HCT116 (cell line): ENCODE measurements around the gene CLP1. TPM values are rescaled to one million over a fixed set of nuclear protein-coding genes. Genes with fewer than 3 reads are reported as not detected.

Experiments
- ATAC-seq: fragments of 200-7000 bp; cut with Tn5 transposase; 2 replicates; pipeline ENCODE4 v1.9.1; 2020; ENCODE audit warnings: mild to moderate bottlenecking, moderate library complexity
- BruUV-seq: library from RNA; stranded (reverse); fragments of 400-500 nt; replicated peaks from 2 replicates; lab custom pipeline; 2021; lab: Mats Ljungman, UMichigan
- CTCF ChIA-PET: fragments of 300-600 bp; sonication (Branson Sonifier 250); formaldehyde crosslinking; loops from one replicate; lab custom pipeline; 2021; ENCODE audit warnings: antibody characterized with exemption; lab: Charles Lee
- POLR2A ChIA-PET: fragments of 300-600, 350-600 bp; sonication (Branson Sonifier 250); formaldehyde crosslinking; loops from one replicate; lab custom pipeline; 2021; ENCODE audit warnings: antibody characterized with exemption; lab: Charles Lee
- RAD21 ChIA-PET, 2 experiments: fragments of 300-600 bp; sonication (Branson Sonifier 250); formaldehyde crosslinking; loops; one replicate each; lab custom pipeline; 2023; ENCODE audit warnings: low total read pairs in 2 of 2; ENCODE audit not compliant: uncharacterized antibody in 2 of 2, unreplicated experiment in 2 of 2, low non-redundant PET in 1 of 2; lab: Charles Lee
- DNase-seq: peaks from one replicate; pipeline ENCODE4 v3.0.0-alpha.2; 2010; ENCODE audit warnings: low read depth, low spot score
- H2AFZ ChIP-seq: fragments of 200-600 bp; shearing (Covaris generic), sonication (generic); 2 replicates; pipeline ENCODE4 v1.6.1; 2017; ENCODE audit warnings: low read depth, mixed run types, mixed read lengths, antibody characterized with exemption, low read length; ENCODE audit not compliant: poor library complexity, severe bottlenecking
- H3K27ac ChIP-seq: 2 replicates; pipeline ENCODE4 v1.5.1; 2012; ENCODE audit warnings: low read depth, low read length
- H3K27me3 ChIP-seq: fragments of 200-600 bp; sonication (generic); 2 replicates; pipeline ENCODE4 v1.6.1; 2016; ENCODE audit warnings: mixed run types, low read length, mixed read lengths; ENCODE audit not compliant: insufficient read depth
- H3K36me3 ChIP-seq, 2 experiments: fragments of 200-500 bp in 1 of 2; fragments of 200-600 bp in 1 of 2; sonication (Bioruptor generic) in 1 of 2; sonication (generic) in 1 of 2; 2 replicates each; pipeline versions ENCODE4 v1.5.1 to v1.6.1; 2014 to 2016; ENCODE audit warnings: low read length in 2 of 2, inconsistent platforms in 1 of 2, mixed read lengths in 1 of 2, mixed run types in 1 of 2; ENCODE audit not compliant: insufficient read depth in 2 of 2, control insufficient read depth in 1 of 2
- H3K4me1 ChIP-seq, 2 experiments: fragments of 200-600 bp in 1 of 2; sonication (generic) in 1 of 2; 2 replicates each; pipeline versions ENCODE4 v1.5.1 to v1.6.1; 2012 to 2017; ENCODE audit warnings: low read length in 2 of 2, inconsistent platforms in 1 of 2, mild to moderate bottlenecking in 1 of 2, mixed read lengths in 1 of 2, mixed run types in 1 of 2, moderate library complexity in 1 of 2; ENCODE audit not compliant: insufficient read depth in 2 of 2, control insufficient read depth in 1 of 2
- H3K4me2 ChIP-seq: fragments of 200-600 bp; sonication (generic); 2 replicates; pipeline ENCODE4 v1.6.1; 2017; ENCODE audit warnings: mixed run types, low read length, mixed read lengths
- H3K4me3 ChIP-seq, 2 experiments: fragments of 200-600 bp in 1 of 2; sonication (generic) in 1 of 2; replicated peaks in 1 of 2; 2 replicates each; pipeline ENCODE4 v1.5.1; 2011 to 2016; ENCODE audit warnings: low read length in 2 of 2, control low read depth in 1 of 2, low read depth in 1 of 2, mild to moderate bottlenecking in 1 of 2, mixed read lengths in 1 of 2, mixed run types in 1 of 2
- H3K79me2 ChIP-seq: fragments of 200-600 bp; sonication (generic); 2 replicates; pipeline ENCODE4 v1.6.1; 2017; ENCODE audit warnings: mild to moderate bottlenecking, mixed run types, low read length, moderate library complexity, mixed read lengths; ENCODE audit not compliant: insufficient read depth
- H3K9ac ChIP-seq: fragments of 200-600 bp; sonication (generic); 2 replicates; pipeline ENCODE4 v1.6.1; 2016; ENCODE audit warnings: low read length, mixed read lengths
- H3K9me2 ChIP-seq: fragments of 200-600 bp; sonication (generic), shearing (Covaris generic); 2 replicates; pipeline ENCODE4 v1.6.1; 2017; ENCODE audit warnings: mixed run types, mild to moderate bottlenecking, moderate library complexity; ENCODE audit not compliant: insufficient read depth
- H3K9me3 ChIP-seq, 2 experiments: fragments of 200-500 bp in 1 of 2; fragments of 200-600 bp in 1 of 2; sonication (Bioruptor generic) in 1 of 2; sonication (generic) in 1 of 2; 2 replicates each; pipeline ENCODE4 v1.6.1; 2014 to 2017; ENCODE audit warnings: low read length in 2 of 2, mixed read lengths in 2 of 2, inconsistent platforms in 1 of 2, low read depth in 1 of 2, mild to moderate bottlenecking in 1 of 2, mixed run types in 1 of 2, moderate library complexity in 1 of 2; ENCODE audit not compliant: control insufficient read depth in 1 of 2, insufficient read depth in 1 of 2
- H4K20me1 ChIP-seq: fragments of 200-600 bp; sonication (generic), shearing (Covaris generic); 2 replicates; pipeline ENCODE4 v1.6.1; 2017; ENCODE audit warnings: mixed run types, mild to moderate bottlenecking, moderate library complexity; ENCODE audit not compliant: insufficient read depth
- CBX3 ChIP-seq: IDR thresholded peaks from 2 replicates; pipeline ENCODE4 v1.6.1; 2012; ENCODE audit warnings: low read depth
- CEBPB ChIP-seq: IDR thresholded peaks from 2 replicates; pipeline ENCODE4 v1.6.1; 2012; ENCODE audit warnings: low read depth
- EGR1 ChIP-seq: IDR thresholded peaks from 2 replicates; pipeline ENCODE4 v1.6.1; 2012; ENCODE audit warnings: low read depth
- ELF1 ChIP-seq: IDR thresholded peaks from 2 replicates; pipeline ENCODE4 v1.6.1; 2012; ENCODE audit warnings: low read depth, borderline replicate concordance
- EZH2 ChIP-seq: fragments of 200-600 bp; sonication (generic); IDR thresholded peaks from 2 replicates; pipeline ENCODE4 v1.6.1; 2017; ENCODE audit warnings: antibody characterized with exemption, mixed run types
- EZH2phosphoT487 ChIP-seq: fragments of 200-600 bp; IDR thresholded peaks from 2 replicates; pipeline ENCODE4 v1.6.1; 2018; ENCODE audit warnings: antibody characterized with exemption, borderline replicate concordance
- FOSL1 ChIP-seq: IDR thresholded peaks from 2 replicates; pipeline ENCODE4 v1.6.1; 2012; ENCODE audit warnings: low read depth
- JUND ChIP-seq: IDR thresholded peaks from 2 replicates; pipeline ENCODE4 v1.6.1; 2012
- POLR2A ChIP-seq: IDR thresholded peaks from 2 replicates; pipeline ENCODE4 v1.7.0; 2011; ENCODE audit warnings: borderline replicate concordance; ENCODE audit not compliant: insufficient read depth, insufficient read length; ENCODE audit errors: extremely low read depth
- POLR2AphosphoS5 ChIP-seq: IDR thresholded peaks from 2 replicates; pipeline ENCODE4 v1.6.1; 2011; ENCODE audit warnings: mild to moderate bottlenecking, low read depth, low read length, moderate library complexity
- RAD21 ChIP-seq: IDR thresholded peaks from 2 replicates; pipeline ENCODE4 v1.6.1; 2012; ENCODE audit warnings: low read depth, mild to moderate bottlenecking
- SRF ChIP-seq: IDR thresholded peaks from 2 replicates; pipeline ENCODE4 v1.6.1; 2012; ENCODE audit warnings: low read depth
- TCF7L2 ChIP-seq: IDR thresholded peaks from 2 replicates; pipeline ENCODE4 v1.7.0; 2011; ENCODE audit warnings: borderline replicate concordance, inconsistent platforms; ENCODE audit not compliant: insufficient read depth, insufficient read length; ENCODE audit errors: extremely low read depth
- YY1 ChIP-seq: IDR thresholded peaks from 2 replicates; pipeline ENCODE4 v1.6.1; 2011; ENCODE audit warnings: low read length, low read depth, moderate library complexity, mild to moderate bottlenecking; ENCODE audit not compliant: insufficient replicate concordance; ENCODE audit errors: extremely low read depth
- ZNF274 ChIP-seq: fragments of 200-500 bp; sonication (Bioruptor generic); IDR thresholded peaks from 2 replicates; pipeline ENCODE4 v1.6.1; 2014; ENCODE audit warnings: mild to moderate bottlenecking, low read depth, low read length, inconsistent platforms
- intact Hi-C: fragments of 100-400 bp; cut with micrococcal nuclease; formaldehyde crosslinking; loops from 2 replicates; pipeline ENCODE4 v1.10.0; 2022
- total RNA-seq: library from RNA; stranded (reverse); gene quantifications from one replicate; pipeline ENCODE4 v1.2.1, GENCODE V29; 2021; ENCODE audit not compliant: unreplicated experiment
- TF ChIP-seq, protein P1 (sequence below): IDR thresholded peaks from 2 replicates; pipeline ENCODE4 v1.6.1; 2012

CLP1 gene
- total RNA-seq, 1 experiment from 2014 or later = 17.7 TPM

DNA sequence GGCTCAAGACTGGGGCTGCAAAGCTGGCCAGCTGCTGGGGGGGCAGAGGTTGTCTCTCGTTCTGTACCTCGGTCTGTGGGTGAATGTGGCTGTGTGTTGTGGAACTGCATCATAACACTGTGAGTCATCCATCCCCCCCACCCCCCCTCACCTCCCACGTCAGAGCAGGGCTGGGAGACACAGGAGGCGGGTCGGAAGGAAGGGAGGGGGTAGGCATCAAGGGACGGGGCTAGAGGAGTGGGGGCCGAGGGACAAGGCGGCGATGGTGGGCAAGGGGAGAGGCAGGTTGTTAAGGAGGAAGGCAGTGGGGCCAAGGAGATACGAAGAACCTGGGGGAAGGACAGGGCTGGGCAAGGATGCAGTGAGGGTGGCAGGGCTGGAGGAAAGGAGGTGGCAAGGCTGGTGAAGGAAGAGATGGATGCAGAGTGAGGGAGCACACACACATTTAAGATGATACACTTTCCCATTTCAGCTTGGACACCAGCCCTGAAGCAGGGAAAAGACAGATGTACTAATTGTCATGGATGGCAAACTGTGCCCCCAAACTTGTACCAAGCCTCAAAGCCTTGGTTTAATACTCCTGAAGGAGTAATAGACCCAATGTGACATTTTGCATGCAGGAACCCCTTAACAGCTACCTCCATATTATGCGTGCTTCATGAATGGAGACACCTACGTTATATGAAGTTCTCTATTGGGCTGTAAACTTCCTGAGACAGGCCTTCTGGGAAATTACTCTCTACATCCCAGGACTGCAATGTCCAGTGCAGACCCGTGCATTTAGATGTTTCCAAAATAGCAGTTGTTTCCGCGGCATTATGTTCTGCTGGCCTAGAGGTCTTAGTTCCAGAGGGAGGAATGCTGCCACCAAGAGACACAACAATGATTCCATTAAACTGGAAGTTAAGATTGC, 7.5 kb upstream of the CLP1 start, which contains the start of gene YPEL4:
Gene YPEL4, minus strand, starts transcription at position 87 of the 913 bp plus-strand sequence. CDS start 2,805 bp downstream, outside the sequence.
- Histone ChIP-seq H3K27me3 (peaks cover 12% of the 10 kb centered on the region; the same call in 1 of the 2 replicates), H3K9me3 (no peaks in the 10 kb centered on the region), H3K36me3 (no peaks in the 10 kb centered on the region), H2AFZ (no peak within 1 kb of the TSS), H3K9ac (no peak within 1 kb of the TSS), H3K9me2 (no peaks in the 10 kb centered on the region), H3K4me3 (peak within 1 kb of the TSS in 1 of 2 experiments; percentile 14; a peak in 1 of 4 replicates), H3K79me2 (no peaks in the 10 kb centered on the region), H4K20me1 (no peaks in the 10 kb centered on the region), H3K4me2 (peak within 1 kb of the TSS; percentile 48), H3K4me1 (peaks cover 0 to 19% of the 10 kb centered on the region in 2 experiments; a peak in 3 of 4 replicates), H3K27ac (no peak within 1 kb of the TSS)
- BruUV-seq = no TSS peak
- ATAC-seq (peak; percentile 57), DNase-seq (no peak)
- intact Hi-C loops = loop anchor here (10.0 kb wide), 1 partner anchor 805 kb away; no protein-coding TSS in a partner anchor
- TF ChIP-seq EGR1 (no peak), POLR2AphosphoS5 (no peak), FOSL1 (0 out of 2 replicates have a peak, but pooled peaks have one; percentile 32), RAD21 (no peak), POLR2A (no peak), EZH2phosphoT487 (no peak), JUND (0 out of 2 replicates have a peak, but pooled peaks have one; percentile 8), CBX3 (no peak), CEBPB (no peak)
- CTCF ChIA-PET = no interaction called here
- POLR2A ChIA-PET = no interaction called here
- RAD21 ChIA-PET = no interaction called here

DNA sequence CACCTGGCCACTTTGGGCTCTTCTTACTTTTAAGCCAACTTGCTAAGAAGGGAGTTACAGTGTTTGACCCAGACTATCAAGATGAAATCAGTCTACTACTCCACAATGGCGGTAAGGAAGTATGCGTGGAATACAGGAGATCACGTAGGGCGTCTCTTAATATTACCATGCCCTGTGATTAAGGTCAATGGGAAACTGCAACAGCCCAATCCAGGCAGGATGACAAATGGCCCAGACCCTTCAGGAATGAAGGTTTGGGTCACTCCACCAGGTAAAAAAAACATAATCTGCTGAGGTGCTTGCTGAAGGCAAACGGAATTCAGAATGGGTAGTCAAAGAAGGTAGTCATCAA, 6.8 kb upstream of the CLP1 start:
- no peaks in the 10 kb centered on the region for H3K79me2 ChIP-seq
- no peak for DNase-seq
- H3K27ac ChIP-seq = no peak overlapping the region
- BruUV-seq = no TSS peak
- no peak for TF ChIP-seq TCF7L2
- TF ChIP-seq, protein P1, sequence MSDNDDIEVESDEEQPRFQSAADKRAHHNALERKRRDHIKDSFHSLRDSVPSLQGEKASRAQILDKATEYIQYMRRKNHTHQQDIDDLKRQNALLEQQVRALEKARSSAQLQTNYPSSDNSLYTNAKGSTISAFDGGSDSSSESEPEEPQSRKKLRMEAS = no peak
- no peak for TF ChIP-seq YY1
- TF ChIP-seq EZH2 = no peak
- TF ChIP-seq CEBPB = no peak
- TF ChIP-seq EGR1 = no peak
- TF ChIP-seq ZNF274 = no peak
- TF ChIP-seq ELF1 = no peak
- TF ChIP-seq SRF = no peak
- TF ChIP-seq JUND = no peak
- TF ChIP-seq POLR2A = no peak
- no peak overlapping the region for H3K4me2 ChIP-seq
- H3K4me3 ChIP-seq = no peak overlapping the region
- no peak overlapping the region for H3K9ac ChIP-seq
- ChIA-PET CTCF (no interaction called here), POLR2A (no interaction called here), RAD21 (no interaction called here)
- intact Hi-C loops = no loop called here
- H4K20me1 ChIP-seq = no peaks in the 10 kb centered on the region
- H3K9me2 ChIP-seq = no peaks in the 10 kb centered on the region
- peaks cover 0 to 13% of the 10 kb centered on the region in 2 experiments; a peak in 3 of 4 replicates for H3K4me1 ChIP-seq
- ATAC-seq = no peak
- no peak overlapping the region for H2AFZ ChIP-seq
- H3K9me3 ChIP-seq = no peaks in the 10 kb centered on the region
- H3K36me3 ChIP-seq = no peaks in the 10 kb centered on the region
- peaks cover 12% of the 10 kb centered on the region; the same call in 1 of the 2 replicates for H3K27me3 ChIP-seq
